Bronchial epithelial cell (primary cell): ENCODE data around the gene FZD10. TPM values are rescaled to one million over a fixed set of nuclear protein-coding genes. Genes with fewer than 3 reads are reported as not detected.

Experiments used
- DNase-seq: peaks from one replicate; pipeline ENCODE4 v3.0.0-alpha.2; 2010; ENCODE audit warnings: low read depth
- FAIRE-seq: peaks from 2 replicates; lab custom pipeline; 2011; peaks lifted over from hg19 to GRCh38; lab: Jason Lieb, UNC
- H3K27me3 ChIP-seq: 2 replicates; pipeline ENCODE4 v1.5.1; 2011; ENCODE audit warnings: low read length; ENCODE audit not compliant: control insufficient read depth, insufficient read depth
- H3K36me3 ChIP-seq: 2 replicates; pipeline ENCODE4 v1.5.1; 2011; ENCODE audit warnings: low read length; ENCODE audit not compliant: control insufficient read depth, insufficient read depth
- H3K4me3 ChIP-seq: 2 replicates; pipeline ENCODE4 v1.5.1; 2011; ENCODE audit warnings: mild to moderate bottlenecking, low read depth, low read length, control low read depth
- CTCF ChIP-seq: IDR thresholded peaks from 2 replicates; pipeline ENCODE4 v1.5.1; 2011; ENCODE audit warnings: mild to moderate bottlenecking, moderate library complexity, low read length, control low read depth, inconsistent platforms; ENCODE audit not compliant: insufficient read depth, severe bottlenecking
- total RNA-seq: library from RNA; depleted of rRNA; stranded (reverse); fragments of >200 nt; gene quantifications from 2 replicates; pipeline ENCODE4 v1.2.1, GENCODE V29; 2014

Gene FZD10
- total RNA-seq, 1 donor from 2014 or later: 0.26 TPM

GRCh38 chr12:130151846-130152245 lies 10.4 kb upstream of the FZD10 start:
- DNase-seq (no peak), FAIRE-seq (no peak)
- peaks cover 12% of the 10 kb centered on the region for H3K27me3 ChIP-seq
- TF ChIP-seq CTCF: no peak
- no peak overlapping the region for H3K4me3 ChIP-seq
- H3K36me3 ChIP-seq: no peaks in the 10 kb centered on the region

GRCh38 chr12:130152386-130152785 lies 9.9 kb upstream of the FZD10 start:
- Histone ChIP-seq H3K4me3 (no peak overlapping the region), H3K27me3 (peaks cover 10% of the 10 kb centered on the region), H3K36me3 (no peaks in the 10 kb centered on the region)
- FAIRE-seq (no peak), DNase-seq (no peak)
- TF ChIP-seq CTCF: no peak

- no peak for FAIRE-seq
- Histone ChIP-seq H3K27me3 (peaks cover 16% of the 10 kb centered on the region), H3K36me3 (no peaks in the 10 kb centered on the region), H3K4me3 (no peak overlapping the region)
- no peak for TF ChIP-seq CTCF
- DNase-seq: no peak
These were observed 8.5 kb upstream of the FZD10 start for GRCh38 chr12:130153803-130154202.

GRCh38 chr12:130154276-130155070 lies 7.8 kb upstream of the FZD10 start:
- peaks cover 15% of the 10 kb centered on the region for H3K27me3 ChIP-seq
- DNase-seq (no peak), FAIRE-seq (no peak)
- no peak overlapping the region for H3K4me3 ChIP-seq
- no peaks in the 10 kb centered on the region for H3K36me3 ChIP-seq
- no peak for TF ChIP-seq CTCF

GRCh38 chr12:130155416-130156073 lies 6.7 kb upstream of the FZD10 start:
- FAIRE-seq (no peak), DNase-seq (peak; percentile 42)
- peaks cover 19% of the 10 kb centered on the region for H3K27me3 ChIP-seq
- no peak for TF ChIP-seq CTCF
- H3K36me3 ChIP-seq: no peaks in the 10 kb centered on the region
- no peak overlapping the region for H3K4me3 ChIP-seq
